Measurements from ENCODE around the gene SPOPL. TPM values are rescaled to one million over a fixed set of nuclear protein-coding genes. Genes with fewer than 3 reads are reported as not detected.
A peak's percentile ranks its signal among the peaks of the same experiment; 100 is the strongest.
"Not testable (repeated sequence)": the region's sequence is repeated elsewhere in the genome, so short reads cannot be mapped to it uniquely, and the experiment has no call there.

SPOPL gene
- total RNA-seq, 1 donor from 2014 or later: 19.4 TPM

DNA sequence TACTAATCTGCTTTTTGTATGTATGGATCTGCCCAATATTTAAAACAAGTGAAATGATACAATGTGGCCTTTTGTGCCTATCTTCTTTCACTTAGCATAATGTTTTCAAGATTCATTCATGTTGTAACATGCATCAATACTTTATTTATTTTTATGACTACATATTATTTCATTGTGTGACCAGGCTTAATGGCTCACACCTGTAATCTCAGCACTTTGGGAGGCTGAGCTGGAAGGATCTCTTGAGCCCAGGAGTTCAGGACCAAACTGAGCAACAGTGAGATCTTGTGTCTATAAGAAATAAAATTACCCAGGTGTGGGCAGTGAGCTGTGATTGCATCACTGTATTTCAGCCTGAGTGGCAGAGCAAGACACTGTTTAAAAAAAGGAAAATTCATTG lies 33.2 kb downstream of the SPOPL start:
- H3K4me3 Mint-ChIP-seq (ENCODE audit: unreplicated experiment): no peak overlapping the region
- H3K27me3 Mint-ChIP-seq (ENCODE audit: unreplicated experiment): no peaks in the 10 kb centered on the region
- TF ChIP-seq, protein P1, sequence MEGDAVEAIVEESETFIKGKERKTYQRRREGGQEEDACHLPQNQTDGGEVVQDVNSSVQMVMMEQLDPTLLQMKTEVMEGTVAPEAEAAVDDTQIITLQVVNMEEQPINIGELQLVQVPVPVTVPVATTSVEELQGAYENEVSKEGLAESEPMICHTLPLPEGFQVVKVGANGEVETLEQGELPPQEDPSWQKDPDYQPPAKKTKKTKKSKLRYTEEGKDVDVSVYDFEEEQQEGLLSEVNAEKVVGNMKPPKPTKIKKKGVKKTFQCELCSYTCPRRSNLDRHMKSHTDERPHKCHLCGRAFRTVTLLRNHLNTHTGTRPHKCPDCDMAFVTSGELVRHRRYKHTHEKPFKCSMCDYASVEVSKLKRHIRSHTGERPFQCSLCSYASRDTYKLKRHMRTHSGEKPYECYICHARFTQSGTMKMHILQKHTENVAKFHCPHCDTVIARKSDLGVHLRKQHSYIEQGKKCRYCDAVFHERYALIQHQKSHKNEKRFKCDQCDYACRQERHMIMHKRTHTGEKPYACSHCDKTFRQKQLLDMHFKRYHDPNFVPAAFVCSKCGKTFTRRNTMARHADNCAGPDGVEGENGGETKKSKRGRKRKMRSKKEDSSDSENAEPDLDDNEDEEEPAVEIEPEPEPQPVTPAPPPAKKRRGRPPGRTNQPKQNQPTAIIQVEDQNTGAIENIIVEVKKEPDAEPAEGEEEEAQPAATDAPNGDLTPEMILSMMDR (IDR thresholded peaks at IDR 0.05; ENCODE audit: partially characterized antibody, unreplicated experiment): no peak
- no peak overlapping the region for H3K27ac Mint-ChIP-seq (ENCODE audit: unreplicated experiment)
- peaks cover 26% of the 10 kb centered on the region for H3K4me1 Mint-ChIP-seq (ENCODE audit: low read depth, unreplicated experiment)
- DNase-seq: no peak
- H3K36me3 Mint-ChIP-seq (ENCODE audit: unreplicated experiment): peaks cover 19% of the 10 kb centered on the region
- H3K9me3 Mint-ChIP-seq (ENCODE audit: unreplicated experiment): peaks cover 4% of the 10 kb centered on the region

DNA sequence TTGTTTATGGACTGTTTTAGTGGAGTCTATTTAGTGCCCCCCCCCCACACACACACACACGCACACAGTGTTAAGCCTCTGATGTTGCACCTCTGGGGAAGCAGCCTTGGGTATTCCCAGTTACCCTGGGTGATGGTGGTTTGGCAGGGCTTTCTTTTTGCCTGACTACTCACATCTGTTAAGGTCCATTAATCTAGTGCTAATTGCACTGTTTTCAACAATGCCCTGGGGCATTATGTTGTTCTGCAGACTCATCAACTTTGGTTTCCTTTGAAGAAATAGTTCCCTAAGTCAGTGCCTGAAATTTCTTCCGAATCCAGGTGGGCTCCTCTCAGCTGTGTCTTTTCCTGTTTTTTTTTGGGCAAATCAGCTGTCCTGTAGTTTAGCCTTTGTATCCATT lies 34.7 kb downstream of the SPOPL start:
- H3K36me3 Mint-ChIP-seq (ENCODE audit: unreplicated experiment): peaks cover 21% of the 10 kb centered on the region
- peaks cover 4% of the 10 kb centered on the region for H3K9me3 Mint-ChIP-seq (ENCODE audit: unreplicated experiment)
- H3K27me3 Mint-ChIP-seq (ENCODE audit: unreplicated experiment): no peaks in the 10 kb centered on the region
- peak overlapping the region; percentile 74 for H3K27ac Mint-ChIP-seq (ENCODE audit: unreplicated experiment)
- TF ChIP-seq, protein P1 (IDR thresholded peaks at IDR 0.05; ENCODE audit: partially characterized antibody, unreplicated experiment): no peak
- H3K4me1 Mint-ChIP-seq (ENCODE audit: low read depth, unreplicated experiment): peaks cover 21% of the 10 kb centered on the region
- peak overlapping the region; percentile 60 for H3K4me3 Mint-ChIP-seq (ENCODE audit: unreplicated experiment)
- DNase-seq: peak; percentile 16

DNA sequence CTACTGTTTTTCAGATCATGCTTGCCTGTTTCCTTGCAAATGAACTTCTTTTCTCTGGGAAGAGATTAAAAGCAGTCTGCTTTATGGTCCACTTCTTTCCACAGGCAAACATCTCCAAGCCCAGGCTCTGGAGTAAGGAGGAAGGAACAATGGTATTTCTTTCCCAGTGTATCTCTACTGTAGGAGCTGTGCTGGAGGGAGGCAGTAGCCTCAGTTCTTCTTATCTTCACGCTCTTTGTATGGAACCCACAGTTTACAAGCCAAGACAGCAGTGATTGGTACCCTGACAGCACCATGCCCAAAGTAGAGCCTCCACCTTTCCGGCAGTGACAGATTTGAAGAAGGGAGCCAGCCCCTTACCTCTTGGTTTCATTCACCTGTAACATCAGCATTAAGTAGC lies 35.2 kb downstream of the SPOPL start:
- no peak for DNase-seq
- TF ChIP-seq, protein P1 (IDR thresholded peaks at IDR 0.05; ENCODE audit: partially characterized antibody, unreplicated experiment): no peak
- H3K4me3 Mint-ChIP-seq (ENCODE audit: unreplicated experiment): peak overlapping the region; percentile 7
- H3K27me3 Mint-ChIP-seq (ENCODE audit: unreplicated experiment): no peaks in the 10 kb centered on the region
- peaks cover 26% of the 10 kb centered on the region for H3K36me3 Mint-ChIP-seq (ENCODE audit: unreplicated experiment)
- H3K9me3 Mint-ChIP-seq (ENCODE audit: unreplicated experiment): peaks cover 5% of the 10 kb centered on the region
- H3K27ac Mint-ChIP-seq (ENCODE audit: unreplicated experiment): peak overlapping the region; percentile 74
- peaks cover 21% of the 10 kb centered on the region for H3K4me1 Mint-ChIP-seq (ENCODE audit: low read depth, unreplicated experiment)

DNA sequence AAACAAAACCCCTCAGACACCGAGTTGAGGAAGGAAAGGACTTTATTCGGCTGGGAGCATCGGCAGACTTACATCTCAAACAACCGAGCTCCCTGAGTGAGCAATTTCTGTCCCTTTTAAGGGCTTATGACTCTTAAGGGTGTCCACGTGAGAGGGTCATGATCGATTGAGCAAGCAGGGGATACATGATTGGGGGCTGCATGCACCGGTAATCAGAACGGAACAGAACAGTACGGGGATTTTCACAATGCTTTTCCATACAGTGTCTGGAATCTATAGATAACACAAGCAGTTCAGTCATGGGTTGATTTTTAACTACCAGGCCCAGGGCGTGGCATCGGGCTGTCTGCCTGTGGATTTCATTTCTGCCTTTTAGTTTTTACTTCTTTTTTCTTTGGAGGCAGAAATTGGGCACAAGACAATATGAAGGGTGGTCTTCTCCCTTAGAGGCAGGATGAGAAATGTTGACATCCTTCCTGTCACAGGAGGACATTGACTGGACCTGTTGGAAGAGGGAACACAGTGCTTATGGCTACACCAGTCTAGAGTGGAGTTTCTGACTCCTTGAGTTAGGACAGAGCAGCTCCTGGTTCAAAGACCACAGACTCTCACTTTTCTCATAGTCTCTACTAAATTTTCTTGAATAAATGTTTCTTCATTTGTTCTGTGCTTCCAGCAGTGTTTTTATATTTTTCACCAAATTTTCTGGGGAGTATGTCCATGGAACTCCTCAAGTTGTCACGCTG lies 35.8 kb downstream of the SPOPL start:
- H3K27me3 Mint-ChIP-seq (ENCODE audit: unreplicated experiment): peaks cover 1% of the 10 kb centered on the region
- no peak for DNase-seq
- H3K27ac Mint-ChIP-seq (ENCODE audit: unreplicated experiment): no peak overlapping the region
- H3K4me3 Mint-ChIP-seq (ENCODE audit: unreplicated experiment): no peak overlapping the region
- peaks cover 29% of the 10 kb centered on the region for H3K36me3 Mint-ChIP-seq (ENCODE audit: unreplicated experiment)
- peaks cover 8% of the 10 kb centered on the region for H3K9me3 Mint-ChIP-seq (ENCODE audit: unreplicated experiment)
- peaks cover 21% of the 10 kb centered on the region for H3K4me1 Mint-ChIP-seq (ENCODE audit: low read depth, unreplicated experiment)
- TF ChIP-seq, protein P1 (IDR thresholded peaks at IDR 0.05; ENCODE audit: partially characterized antibody, unreplicated experiment): no peak

DNA sequence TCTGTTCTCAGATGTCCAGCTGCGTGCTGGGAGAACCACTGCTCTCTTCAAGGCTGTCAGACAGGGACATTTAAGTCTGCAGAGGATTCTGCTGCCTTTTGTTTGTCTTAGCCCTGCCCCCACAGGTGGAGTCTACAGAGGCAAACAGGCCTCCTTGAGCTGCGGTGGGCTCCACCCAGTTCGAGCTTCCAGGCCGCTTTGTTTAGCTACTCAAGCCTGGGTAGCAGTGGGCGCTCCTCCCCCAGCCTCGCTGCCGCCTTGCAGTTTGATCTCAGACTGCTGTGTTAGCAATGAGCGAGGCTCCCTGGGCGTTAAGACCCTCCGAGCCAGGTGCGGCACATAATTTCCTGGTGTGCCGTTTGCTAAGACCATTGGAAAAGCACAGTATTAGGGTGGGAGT lies 42.6 kb downstream of the SPOPL start:
- peaks cover 20% of the 10 kb centered on the region for H3K9me3 Mint-ChIP-seq (ENCODE audit: unreplicated experiment)
- peaks cover 18% of the 10 kb centered on the region for H3K36me3 Mint-ChIP-seq (ENCODE audit: unreplicated experiment)
- H3K27me3 Mint-ChIP-seq (ENCODE audit: unreplicated experiment); H3K4me1 Mint-ChIP-seq (ENCODE audit: low read depth, unreplicated experiment); H3K4me3 Mint-ChIP-seq (ENCODE audit: unreplicated experiment); DNase-seq; H3K27ac Mint-ChIP-seq (ENCODE audit: unreplicated experiment): not testable (repeated sequence)
